LHCN-M2 (cell line): Measurements from ENCODE around the gene ST3GAL4. TPM values are rescaled to one million over a fixed set of nuclear protein-coding genes. Genes with fewer than 3 reads are reported as not detected.
"Not testable (repeated sequence)": the region's sequence is repeated elsewhere in the genome, so short reads cannot be mapped to it uniquely, and the experiment has no call there.

ENCODE experiments used
- DNase-seq: peaks from one replicate; pipeline ENCODE4 v3.0.0-alpha.2; 2012; ENCODE audit warnings: low read depth
- polyA plus RNA-seq: library from polyadenylated mRNA; unstranded; fragments of >200 nt; gene quantifications from one replicate; pipeline ENCODE4 v1.2.1, GENCODE V29; 2012; ENCODE audit warnings: missing spikeins
- total RNA-seq: library from RNA; depleted of rRNA; stranded (reverse); fragments of >200 nt; gene quantifications from 2 replicates; pipeline ENCODE4 v1.2.3, GENCODE V29; 2014; rRNA removed

ST3GAL4 gene, protein sequence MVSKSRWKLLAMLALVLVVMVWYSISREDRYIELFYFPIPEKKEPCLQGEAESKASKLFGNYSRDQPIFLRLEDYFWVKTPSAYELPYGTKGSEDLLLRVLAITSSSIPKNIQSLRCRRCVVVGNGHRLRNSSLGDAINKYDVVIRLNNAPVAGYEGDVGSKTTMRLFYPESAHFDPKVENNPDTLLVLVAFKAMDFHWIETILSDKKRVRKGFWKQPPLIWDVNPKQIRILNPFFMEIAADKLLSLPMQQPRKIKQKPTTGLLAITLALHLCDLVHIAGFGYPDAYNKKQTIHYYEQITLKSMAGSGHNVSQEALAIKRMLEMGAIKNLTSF
- 36.2 and 36.3 TPM in 2 replicates for total RNA-seq
- 25.7 TPM for polyA plus RNA-seq

DNA sequence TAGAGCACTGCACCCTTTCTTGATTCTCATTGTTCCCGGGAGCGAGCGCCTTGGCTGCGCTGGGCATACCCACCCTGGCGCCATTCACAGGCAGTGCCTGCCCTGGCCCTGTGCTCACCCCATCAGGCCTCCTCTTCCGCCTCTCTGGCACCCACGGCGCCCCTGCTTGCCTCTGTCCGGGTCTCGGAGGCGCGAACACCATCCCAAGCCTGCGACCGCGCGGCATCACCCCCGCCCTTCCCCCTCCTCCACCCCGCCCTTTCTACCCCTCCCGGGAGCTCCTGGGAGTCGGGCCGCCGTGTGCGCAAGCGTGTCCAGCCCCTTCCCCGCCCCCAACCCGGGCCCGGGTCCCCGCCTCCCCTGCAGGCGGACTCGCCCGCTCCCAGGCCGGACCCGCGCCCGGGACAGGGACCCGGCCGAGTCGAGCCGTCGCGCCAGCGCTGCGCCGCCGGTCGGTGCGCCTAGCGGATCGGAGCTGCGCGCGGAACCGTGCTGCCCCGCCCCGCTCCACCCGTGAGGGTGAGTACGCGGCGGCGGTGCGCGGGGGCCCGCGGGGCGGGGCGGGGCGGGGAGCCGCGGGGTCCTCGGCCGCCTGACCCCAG lies at the start of gene ST3GAL4:
Gene ST3GAL4, plus strand, starts transcription at position 363 of the 602 bp plus-strand sequence. CDS start 50,470 bp downstream, outside the sequence.
- DNase-seq = peak; percentile 58

DNA sequence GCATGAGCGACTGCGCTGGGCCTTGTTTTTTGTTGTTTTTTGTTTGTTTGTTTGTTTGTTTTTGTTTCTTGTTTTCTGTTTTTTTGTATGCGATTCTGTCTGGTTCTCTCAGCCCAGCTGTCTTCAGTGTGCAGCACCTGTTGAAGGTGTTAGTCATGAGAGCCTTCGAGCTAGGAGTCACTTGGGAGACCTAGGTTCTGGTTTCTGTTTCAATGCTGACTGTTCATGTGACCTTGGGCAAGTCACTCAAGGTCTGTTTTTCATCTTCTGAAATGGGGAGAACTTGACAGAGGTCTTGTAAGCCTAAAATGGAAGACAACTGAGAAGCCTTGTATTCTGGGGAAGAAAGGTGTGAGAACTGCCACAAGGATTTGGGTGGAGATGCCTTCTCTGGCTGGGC lies 49.8 kb upstream of the ST3GAL4 start:
- no peak for DNase-seq

DNA sequence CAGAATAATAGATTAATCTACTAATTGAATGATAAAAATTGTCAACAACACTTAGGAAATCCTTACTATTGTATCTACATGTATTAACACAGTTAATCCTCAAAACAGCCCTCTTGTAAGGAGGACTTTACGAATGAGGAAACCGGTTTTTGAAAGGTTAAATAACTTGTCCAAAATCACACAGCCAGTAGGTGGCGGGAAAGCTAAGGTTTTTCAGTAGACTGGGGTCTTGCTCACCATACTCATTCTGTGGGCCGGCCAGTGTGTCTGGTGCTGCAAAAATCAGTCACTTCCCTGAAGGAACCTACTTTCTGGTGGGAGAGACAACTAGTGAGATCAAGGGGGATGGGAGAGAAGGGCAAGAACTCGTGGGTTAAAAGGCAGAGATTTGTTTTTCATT lies 47.8 kb upstream of the ST3GAL4 start:
- DNase-seq = peak; percentile 63

DNA sequence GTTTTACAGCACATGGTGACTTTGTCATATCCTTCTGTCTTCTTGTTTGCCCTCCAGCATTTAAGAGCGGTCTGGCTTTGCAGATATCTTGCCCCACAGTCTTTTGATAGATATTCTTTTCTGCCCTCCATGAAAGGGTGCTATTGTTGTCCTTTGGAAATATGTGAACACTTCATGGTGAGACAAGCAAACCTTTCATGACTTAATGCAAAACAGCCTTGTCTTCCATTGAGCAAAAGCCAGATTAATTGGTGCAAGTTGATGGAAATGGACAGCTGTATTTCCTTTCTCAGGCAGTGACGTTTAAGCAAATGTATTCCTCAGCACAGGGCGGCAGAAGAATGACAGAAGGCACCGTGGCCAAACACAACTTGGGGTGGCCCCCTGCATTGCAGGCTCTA lies 47.2 kb upstream of the ST3GAL4 start:
- peak; percentile 89 for DNase-seq

DNA sequence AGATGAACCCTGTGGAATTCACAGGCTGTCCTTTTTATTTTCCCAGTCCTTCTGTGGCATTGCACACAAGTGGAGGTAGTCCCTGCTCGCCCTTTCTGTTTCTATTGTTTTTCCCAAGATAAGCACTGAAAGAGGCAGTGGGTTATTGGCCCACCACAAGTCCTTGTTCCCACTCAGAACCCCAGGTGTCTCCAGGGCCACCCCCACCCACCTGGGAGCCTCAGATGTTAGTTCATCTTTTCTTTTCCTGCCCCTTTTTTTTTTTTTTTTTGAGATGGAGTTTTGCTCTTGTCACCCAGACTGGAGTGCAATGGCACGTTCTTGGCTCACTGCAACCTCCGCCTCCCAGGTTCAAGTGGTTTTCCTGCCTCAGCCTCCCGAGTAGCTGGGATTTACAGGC lies 46.7 kb upstream of the ST3GAL4 start:
- DNase-seq = not testable (repeated sequence)

DNA sequence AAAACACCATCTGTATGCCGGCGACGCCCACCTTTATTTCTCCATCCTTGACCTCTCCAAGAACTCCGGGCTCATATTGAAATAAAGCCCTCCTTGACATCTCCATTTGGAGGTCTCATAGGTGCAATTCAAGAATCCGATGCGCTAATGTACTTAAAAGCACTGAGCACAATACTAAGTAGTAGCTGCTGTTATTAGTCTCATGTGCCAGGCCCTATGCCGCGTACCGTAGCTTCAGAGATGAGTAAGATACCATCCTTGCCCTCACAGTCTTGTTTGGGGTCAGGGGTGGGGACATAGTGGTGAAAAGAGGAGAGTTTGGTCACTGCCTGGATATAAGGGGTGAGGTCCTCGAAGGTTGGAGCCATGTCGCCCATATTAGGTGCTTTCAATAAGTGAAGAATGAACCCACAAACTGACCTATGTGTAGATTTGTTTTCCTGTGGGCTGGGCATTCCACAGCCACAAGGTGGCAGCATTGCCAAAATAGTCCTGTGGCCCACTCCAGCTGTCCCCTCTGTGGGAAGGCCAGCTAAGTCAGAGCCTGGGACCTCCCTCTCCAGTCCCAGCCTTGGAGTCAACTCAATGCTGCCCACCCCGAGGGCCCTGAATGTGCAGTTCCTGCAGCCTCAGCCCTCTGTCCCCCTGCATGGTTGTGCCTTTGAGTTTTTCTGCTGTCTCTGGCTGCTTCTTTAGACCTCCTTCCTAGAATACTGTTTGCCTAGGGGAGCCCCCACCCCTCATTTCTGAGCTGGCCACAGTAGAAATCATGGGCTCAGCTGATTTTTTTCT lies 45.1 kb upstream of the ST3GAL4 start:
- peak; percentile 72 for DNase-seq

DNA sequence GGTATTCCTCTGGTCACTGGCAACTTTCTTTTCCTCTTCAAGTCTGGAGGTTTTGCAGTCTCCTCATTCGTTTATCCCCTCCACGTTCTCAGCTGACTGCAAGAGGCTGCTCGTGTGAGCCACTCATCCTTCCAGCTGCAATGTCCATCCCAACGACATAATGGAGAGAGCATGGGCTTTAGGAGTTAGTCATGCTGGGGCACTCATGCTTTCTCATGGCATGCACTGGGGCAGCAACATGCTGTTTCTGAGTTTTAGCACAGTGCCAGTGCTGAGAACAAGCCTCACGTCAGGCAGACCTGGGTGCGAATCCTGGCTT lies 44.5 kb upstream of the ST3GAL4 start:
- DNase-seq = peak; percentile 14

DNA sequence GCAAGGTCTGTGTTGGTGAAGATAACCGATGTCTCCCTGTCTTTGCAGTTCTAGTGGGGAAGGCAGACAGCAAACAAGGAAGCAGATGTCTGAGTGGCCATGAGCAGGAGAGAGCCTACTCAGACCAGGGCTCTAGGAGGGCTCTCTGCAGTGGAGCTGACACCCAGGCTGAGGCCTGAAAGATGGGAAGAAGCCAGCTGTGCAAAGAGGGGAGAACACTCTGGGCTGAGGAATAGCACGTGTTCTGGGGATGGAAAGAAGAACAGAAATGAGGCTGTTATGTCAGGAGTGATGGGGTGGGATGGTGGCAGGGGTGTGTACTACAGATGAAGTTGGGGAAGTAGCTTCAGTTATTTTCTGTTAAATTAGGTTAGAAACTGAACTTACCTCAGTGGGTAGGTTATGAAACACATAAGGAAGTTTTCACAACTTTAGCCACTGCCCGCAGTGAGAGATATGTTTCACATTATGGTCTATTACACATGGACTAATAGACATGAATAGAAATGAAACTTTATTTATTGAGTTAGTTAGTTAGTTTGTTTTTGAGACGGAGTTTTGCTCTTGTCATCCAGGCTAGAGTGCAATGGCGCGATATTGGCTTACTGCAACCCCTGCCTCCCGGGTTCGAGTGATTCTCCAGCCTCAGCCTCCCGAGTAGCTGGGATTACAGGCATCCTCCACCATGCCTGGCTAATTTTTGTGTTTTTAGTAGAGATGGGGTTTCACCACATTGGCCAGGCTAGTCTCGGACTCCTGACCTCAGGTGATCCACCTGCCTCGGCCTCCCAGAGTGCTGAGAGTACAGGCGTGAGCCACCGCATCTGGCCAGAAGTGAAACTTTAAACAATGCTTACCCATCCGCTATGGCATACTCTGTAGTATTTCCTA lies 43.8 kb upstream of the ST3GAL4 start:
- DNase-seq = no peak

DNA sequence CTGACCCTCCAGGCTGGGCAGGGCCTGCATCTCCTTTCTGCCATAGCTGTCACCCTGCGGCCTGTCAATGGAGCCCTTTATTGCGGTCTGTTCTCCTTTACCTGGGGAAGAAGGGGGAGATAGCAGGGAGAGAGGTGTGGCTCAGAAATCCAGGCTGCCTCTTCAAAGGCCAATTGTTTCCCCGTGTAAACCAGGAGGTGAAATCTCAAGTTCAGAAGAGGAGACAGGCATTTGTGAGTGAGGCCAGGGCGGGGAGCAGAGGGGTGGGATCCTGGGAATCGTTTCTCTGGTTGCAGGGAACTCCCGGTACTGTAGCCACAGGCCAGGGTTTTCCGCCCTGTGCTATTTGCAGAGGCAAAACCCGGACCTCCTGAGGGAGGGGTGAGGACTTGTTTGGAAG lies 42.5 kb upstream of the ST3GAL4 start:
- no peak for DNase-seq

DNA sequence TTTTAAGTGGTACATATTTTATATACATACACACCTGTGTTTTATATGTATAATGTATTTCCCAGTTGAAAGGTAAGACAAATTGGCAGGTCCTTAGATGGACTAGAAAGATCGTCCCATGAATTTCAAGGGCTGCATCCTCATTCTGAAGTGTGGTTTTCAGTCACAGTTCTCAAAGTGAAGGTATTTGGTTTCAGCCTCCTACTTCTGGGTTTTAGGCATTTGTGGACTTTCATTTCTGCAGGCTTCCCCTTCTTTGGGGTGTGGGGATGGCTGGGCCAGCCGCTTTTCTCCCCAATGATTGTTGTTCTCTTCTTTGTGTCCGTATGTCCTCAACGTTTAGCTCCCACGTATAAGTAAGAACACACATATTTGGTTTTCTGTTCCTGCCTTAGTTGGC lies 41.7 kb upstream of the ST3GAL4 start:
- DNase-seq = no peak

DNA sequence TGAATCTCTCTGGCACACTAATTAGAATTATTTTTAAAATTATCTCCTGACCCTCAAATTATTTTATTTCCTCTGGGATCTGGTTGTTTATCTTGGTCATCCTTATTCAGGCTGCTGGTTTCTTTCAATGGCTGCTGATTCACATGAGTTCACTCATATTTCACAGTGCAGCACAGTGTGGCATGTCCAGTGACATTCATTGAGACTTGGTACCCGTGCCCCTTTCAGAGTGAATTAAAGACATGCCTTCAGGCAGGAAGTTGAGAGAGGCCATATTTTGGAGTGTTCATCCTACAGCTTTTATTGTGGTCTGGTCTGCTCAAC lies 38.1 kb upstream of the ST3GAL4 start:
- DNase-seq = no peak

DNA sequence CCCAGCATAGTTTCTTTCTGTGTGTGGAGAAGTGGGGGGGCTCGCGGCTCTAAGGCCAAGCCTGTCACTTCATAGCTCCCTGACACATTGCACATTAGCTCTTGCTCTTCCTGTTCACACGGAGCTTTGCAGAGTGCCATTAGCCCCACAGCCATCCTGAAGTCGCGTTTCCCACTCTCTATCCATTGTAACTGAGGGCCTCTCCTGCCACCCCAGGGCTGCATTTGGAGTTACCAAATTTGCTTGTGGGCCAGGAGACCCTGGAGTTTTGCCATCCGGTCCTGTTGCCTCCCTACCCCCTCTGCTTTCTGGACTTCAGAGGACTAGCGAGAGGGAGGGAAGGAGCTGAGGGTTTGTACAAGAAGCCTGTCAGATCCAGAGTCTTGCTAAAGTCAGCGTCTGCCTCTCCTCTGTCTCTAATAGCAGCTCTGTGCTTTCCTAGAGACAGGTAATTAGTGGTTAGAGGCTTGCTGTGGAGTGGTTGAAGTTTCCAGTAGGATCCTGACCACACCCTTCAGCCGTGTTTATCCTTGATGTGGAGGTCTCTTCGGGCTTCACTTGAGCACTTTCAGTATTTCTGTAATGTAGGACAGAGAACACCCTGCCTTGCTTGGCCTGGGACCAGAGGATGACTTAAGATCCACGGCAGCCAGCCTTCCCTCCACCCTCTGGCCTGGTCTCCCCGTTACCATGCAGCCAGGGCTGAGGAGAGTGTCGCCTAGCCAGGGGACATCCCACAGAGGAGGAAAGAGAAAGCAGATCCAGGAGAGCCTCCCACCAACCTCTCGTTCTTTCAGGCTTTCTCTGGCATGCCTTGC lies 37.5 kb upstream of the ST3GAL4 start:
- DNase-seq = peak; percentile 46

DNA sequence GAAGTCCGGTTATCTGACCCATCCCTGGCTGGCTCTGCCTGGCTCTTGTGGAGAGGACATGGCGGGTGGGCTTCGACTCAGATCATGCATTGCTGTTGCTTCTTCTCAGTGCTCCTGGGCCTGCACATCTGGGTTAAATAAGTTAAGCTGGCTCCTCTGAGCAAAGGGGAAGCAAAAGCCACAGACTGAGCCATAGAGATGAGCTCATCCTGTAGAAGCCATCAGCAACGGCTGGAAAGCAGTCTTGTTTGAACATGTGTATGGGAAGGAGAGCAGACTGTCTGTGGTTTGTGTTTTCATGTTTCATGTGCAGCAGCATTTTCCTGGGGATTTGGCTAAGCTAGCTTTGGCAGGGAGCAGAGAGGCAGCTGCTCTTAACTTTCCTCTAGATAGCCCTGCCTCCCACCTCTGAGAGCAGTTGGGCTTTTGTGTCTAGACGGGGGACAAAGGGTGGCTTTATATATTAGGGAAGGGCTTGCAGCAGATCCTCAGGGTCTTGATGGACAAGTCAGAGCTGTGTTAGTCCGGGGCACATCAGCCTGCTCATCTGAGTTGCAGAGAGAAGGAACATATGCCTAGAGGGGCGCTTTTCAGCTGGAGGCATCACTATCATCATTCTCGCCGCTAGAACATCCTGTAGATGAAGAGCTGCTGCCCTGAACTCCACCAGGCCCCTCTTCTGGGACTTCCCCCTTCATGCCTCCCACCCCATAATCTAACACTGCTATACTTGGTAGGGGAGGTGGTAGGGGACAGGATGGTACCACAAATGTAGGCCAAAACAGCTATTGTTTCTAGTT lies 36.7 kb upstream of the ST3GAL4 start:
- DNase-seq = peak; percentile 95

DNA sequence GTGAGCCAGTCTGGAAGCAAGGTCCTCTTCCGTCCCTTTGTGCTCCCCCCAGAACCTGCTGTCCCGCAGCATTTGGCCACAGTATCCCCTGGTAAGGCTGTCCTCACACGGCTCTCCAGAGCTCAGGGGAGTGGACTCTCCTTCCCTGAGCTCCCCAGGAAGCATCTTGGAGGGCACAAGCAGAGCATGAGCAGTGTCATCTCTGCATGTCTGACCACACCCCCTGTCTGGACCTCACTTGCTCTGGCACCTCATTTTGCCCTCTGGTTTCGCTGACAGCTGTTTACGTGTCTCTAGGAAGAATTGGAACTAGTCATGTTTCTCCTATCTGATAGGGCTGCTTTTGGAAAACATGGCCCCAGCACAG lies 36.1 kb upstream of the ST3GAL4 start:
- DNase-seq = peak; percentile 41

DNA sequence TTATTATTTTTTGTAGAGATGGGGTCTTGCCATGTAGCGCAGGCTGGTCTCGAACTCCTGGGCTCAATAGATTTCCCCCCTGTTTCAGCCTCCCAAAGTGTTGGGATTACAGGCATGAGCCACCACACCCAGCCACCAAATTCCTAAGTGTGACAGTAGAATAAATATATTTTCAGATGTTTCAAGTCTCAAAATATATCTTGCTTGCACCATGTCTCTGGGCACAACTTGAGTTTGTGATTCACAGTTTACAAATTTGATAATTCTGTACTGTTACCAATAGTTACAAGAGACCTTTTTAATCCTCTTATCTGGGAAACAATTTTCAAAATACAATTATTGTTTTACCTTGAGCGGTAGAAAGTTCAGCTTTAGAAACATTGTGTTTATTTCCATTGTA lies 32.5 kb upstream of the ST3GAL4 start:
- no peak for DNase-seq

DNA sequence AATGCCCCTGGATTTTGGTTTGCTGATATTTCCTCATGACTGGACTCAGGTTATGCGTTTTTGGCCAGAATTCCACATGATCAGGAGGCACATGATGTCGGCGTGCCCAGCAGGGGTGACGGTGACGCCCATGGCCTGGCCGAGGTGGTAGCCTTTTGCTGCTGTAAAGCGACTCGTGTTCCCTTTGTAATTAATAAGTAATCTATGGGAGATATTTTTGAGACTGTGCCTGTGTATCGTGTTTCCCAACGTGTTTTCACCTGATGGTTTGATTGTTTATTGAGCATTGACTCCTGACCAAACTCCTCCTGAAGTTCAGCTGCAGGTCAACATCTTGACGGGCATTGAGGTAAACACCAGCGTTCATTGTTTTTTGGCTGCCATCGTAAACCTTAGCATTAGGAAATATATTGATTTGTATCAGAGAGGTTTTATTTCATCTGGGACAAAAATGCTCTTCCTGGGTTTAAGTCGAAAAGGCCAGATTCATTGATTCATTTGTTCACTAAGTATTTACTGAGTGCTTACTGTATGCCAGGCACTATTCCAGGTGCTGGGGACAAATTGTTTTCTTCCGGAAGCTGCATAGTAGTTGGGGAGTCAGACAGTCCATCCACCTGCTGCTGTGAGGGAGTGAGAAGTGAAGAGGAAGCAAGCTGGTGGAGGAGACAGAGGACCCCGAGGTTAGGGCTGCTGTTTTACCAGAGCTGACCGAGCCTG lies 28.0 kb upstream of the ST3GAL4 start:
- DNase-seq = no peak

DNA sequence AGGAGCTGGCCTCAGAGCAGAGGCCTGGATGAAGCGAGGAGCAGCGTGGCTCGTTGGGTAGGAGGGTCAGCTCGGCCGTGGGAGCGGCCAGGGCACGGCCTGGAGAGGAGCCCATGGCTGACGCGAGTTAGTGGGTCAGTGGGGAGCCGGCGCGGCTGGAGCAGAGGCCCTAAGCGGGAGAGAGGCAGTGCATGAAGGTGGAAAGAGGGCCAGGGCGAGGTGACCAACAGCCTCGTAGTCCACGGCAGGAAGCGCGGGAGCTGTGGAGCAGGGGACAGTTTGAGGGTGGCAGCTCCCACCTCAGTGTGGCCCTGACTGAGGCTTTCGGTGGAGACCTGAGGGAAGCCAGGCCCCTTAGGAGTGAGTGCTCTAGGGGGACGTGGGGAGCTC lies 27.5 kb upstream of the ST3GAL4 start:
- no peak for DNase-seq

DNA sequence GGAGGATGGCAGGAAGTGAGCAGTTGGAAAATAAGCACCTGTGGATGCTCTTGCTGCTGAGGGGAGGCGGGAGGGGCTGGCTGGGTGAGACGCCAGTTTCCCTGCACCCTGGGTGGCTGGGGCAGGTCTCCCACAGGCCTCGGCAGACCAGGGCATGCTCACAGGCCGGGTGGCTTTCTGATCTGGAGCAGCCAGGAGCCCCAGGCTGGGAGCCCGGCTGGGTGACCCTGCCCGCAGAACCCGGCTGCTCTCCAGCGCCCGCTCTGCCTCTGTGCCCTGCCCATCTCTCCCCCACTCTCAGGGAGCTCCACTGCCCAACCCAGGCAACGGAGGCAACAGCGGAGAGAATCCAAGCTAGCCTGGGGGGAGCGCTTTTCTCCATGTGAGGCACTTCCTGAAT lies 27.0 kb upstream of the ST3GAL4 start:
- DNase-seq = no peak

DNA sequence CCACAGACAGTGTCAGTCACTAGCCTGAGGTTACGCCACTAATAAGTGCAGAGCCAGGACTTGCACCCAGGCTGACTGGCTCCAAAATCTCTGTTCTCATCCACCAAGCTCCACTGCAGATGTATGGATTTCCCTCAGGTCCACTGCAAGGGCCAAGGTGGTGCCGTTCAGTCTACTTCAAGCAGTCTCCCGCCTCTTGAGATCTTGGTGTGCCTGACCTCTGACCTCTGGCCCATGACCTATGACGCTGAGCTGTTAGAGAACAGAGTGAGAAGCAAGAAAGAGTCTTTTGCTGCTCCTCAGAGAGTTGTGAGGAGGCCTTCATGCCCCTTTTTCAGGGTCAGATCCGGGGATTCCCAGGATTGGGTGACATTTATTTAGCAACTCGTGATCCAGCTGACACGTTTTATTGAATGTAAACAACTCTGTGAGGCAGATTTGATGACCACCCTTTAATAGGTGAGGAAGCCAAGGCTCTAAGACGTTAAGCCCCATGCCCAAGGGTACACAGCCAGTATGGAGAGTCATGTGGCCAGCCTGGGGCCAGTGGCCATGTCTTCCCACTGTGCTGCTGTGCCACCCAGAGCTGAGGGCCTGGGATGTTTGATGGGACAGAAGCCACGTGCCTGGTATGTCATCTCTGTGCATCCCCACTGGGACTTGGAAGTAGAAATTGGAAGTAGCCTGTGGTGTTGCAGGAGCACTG lies 26.4 kb upstream of the ST3GAL4 start:
- no peak for DNase-seq
